DOHH2 (cell line): Measurements from ENCODE around the gene ZNF213.

ENCODE experiments used
- H3F3A ChIP-seq: fragments of 200-600 bp; sonication (generic), shearing (Covaris generic); 2 replicates; pipeline ENCODE4 v1.6.0; 2016; ENCODE audit warnings: antibody characterized with exemption, mild to moderate bottlenecking; ENCODE audit not compliant: control insufficient read depth, insufficient read depth
- H3K27ac ChIP-seq: fragments of 200-600 bp; sonication (generic); 2 replicates; pipeline ENCODE4 v1.5.1; 2014; ENCODE audit warnings: low read depth, mild to moderate bottlenecking, low read length, moderate library complexity
- H3K27me3 ChIP-seq: fragments of 200-600 bp; sonication (generic); 2 replicates; pipeline ENCODE4 v1.6.1; 2014; ENCODE audit warnings: mild to moderate bottlenecking, low read length, mixed read lengths; ENCODE audit not compliant: control insufficient read depth
- H3K36me3 ChIP-seq: fragments of 200-600 bp; sonication (generic); 2 replicates; pipeline ENCODE4 v1.6.1; 2014; ENCODE audit warnings: mild to moderate bottlenecking, low read length, moderate library complexity, mixed read lengths; ENCODE audit not compliant: control insufficient read depth
- H3K4me1 ChIP-seq: fragments of 200-600 bp; sonication (generic); 2 replicates; pipeline ENCODE4 v1.6.1; 2014; ENCODE audit warnings: mild to moderate bottlenecking, low read length, mixed read lengths; ENCODE audit not compliant: control insufficient read depth
- H3K4me2 ChIP-seq: fragments of 200-600 bp; sonication (generic); 2 replicates; pipeline ENCODE4 v1.6.0; 2014; ENCODE audit warnings: mild to moderate bottlenecking, low read length, moderate library complexity
- H3K4me3 ChIP-seq: fragments of 200-600 bp; sonication (generic); 2 replicates; pipeline ENCODE4 v1.5.1; 2014; ENCODE audit warnings: mild to moderate bottlenecking, low read length, mixed read lengths
- H3K79me2 ChIP-seq: fragments of 200-600 bp; sonication (generic); 2 replicates; pipeline ENCODE4 v1.6.1; 2014; ENCODE audit warnings: mild to moderate bottlenecking, low read length, mixed read lengths; ENCODE audit not compliant: control insufficient read depth
- H3K9me2 ChIP-seq: fragments of 200-600 bp; sonication (generic); replicated peaks from 2 replicates; pipeline ENCODE4 v1.6.1; 2014; ENCODE audit warnings: mild to moderate bottlenecking, low read length, mixed read lengths; ENCODE audit not compliant: control insufficient read depth
- H3K9me3 ChIP-seq: fragments of 200-600 bp; sonication (generic); 2 replicates; pipeline ENCODE4 v1.6.1; 2014; ENCODE audit warnings: antibody characterized with exemption, low read length, mixed read lengths; ENCODE audit not compliant: control insufficient read depth, insufficient read depth
- H4K20me1 ChIP-seq: fragments of 200-600 bp; sonication (generic); 2 replicates; pipeline ENCODE4 v1.6.0; 2014; ENCODE audit warnings: low read depth, mild to moderate bottlenecking, antibody characterized with exemption, low read length, moderate library complexity; ENCODE audit not compliant: control insufficient read depth, insufficient read depth
- EZH2phosphoT487 ChIP-seq: fragments of 200-600 bp; sonication (generic); IDR thresholded peaks from 2 replicates; pipeline ENCODE4 v1.6.1; 2017; ENCODE audit warnings: borderline replicate concordance, mild to moderate bottlenecking, antibody characterized with exemption, low read length, moderate library complexity, mixed read lengths
- TF ChIP-seq, protein P1 (sequence below): fragments of 200-600 bp; sonication (generic); IDR thresholded peaks from one replicate; pipeline ENCODE4 v1.5.1; 2014; ENCODE audit warnings: antibody characterized with exemption, mild to moderate bottlenecking, low read depth, low read length; ENCODE audit not compliant: poor library complexity, severe bottlenecking

The ZNF213 gene

DNA sequence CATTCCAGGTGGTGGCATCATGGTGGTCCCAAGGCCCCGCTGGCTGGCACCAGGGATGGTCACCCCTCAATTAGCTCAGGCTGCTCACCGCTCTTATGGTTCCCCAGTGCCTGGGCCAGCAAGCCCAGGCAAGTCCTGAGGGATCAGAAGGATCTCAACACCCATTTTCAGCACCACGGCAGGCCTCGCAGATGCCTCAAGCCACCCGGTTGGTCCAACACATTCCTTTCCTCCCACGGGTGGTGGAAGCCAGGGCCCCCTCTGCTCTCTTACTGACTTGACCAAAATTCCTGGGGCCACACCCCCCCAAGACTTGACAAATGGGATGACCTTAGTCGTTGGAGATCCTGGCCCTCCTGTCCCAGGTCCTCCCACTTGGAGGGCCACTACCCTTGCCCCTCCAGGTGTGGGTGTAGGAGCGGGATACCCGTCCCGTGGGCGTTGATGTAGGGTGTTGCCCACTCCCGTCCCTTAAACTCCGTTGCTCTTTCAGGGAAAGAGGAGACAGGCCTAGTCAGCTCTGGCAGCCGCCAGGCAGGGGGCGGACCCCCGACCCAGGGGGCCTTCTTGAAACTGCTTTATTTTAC is 16.5 kb upstream of the ZNF213 start:
- TF ChIP-seq, protein P1, sequence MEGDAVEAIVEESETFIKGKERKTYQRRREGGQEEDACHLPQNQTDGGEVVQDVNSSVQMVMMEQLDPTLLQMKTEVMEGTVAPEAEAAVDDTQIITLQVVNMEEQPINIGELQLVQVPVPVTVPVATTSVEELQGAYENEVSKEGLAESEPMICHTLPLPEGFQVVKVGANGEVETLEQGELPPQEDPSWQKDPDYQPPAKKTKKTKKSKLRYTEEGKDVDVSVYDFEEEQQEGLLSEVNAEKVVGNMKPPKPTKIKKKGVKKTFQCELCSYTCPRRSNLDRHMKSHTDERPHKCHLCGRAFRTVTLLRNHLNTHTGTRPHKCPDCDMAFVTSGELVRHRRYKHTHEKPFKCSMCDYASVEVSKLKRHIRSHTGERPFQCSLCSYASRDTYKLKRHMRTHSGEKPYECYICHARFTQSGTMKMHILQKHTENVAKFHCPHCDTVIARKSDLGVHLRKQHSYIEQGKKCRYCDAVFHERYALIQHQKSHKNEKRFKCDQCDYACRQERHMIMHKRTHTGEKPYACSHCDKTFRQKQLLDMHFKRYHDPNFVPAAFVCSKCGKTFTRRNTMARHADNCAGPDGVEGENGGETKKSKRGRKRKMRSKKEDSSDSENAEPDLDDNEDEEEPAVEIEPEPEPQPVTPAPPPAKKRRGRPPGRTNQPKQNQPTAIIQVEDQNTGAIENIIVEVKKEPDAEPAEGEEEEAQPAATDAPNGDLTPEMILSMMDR: no peak
- no peak for TF ChIP-seq EZH2phosphoT487
- H4K20me1 ChIP-seq: no peaks in the 10 kb centered on the region
- H3K9me3 ChIP-seq: no peaks in the 10 kb centered on the region
- H3K27me3 ChIP-seq: peaks cover 18% of the 10 kb centered on the region
- H3K4me3 ChIP-seq: no peak overlapping the region
- no peaks in the 10 kb centered on the region for H3K79me2 ChIP-seq
- H3K9me2 ChIP-seq: no peaks in the 10 kb centered on the region
- H3K36me3 ChIP-seq: no peaks in the 10 kb centered on the region
- H3K27ac ChIP-seq: no peak overlapping the region
- no peak overlapping the region for H3K4me2 ChIP-seq
- no peaks in the 10 kb centered on the region for H3F3A ChIP-seq
- peaks cover 3% of the 10 kb centered on the region for H3K4me1 ChIP-seq

DNA sequence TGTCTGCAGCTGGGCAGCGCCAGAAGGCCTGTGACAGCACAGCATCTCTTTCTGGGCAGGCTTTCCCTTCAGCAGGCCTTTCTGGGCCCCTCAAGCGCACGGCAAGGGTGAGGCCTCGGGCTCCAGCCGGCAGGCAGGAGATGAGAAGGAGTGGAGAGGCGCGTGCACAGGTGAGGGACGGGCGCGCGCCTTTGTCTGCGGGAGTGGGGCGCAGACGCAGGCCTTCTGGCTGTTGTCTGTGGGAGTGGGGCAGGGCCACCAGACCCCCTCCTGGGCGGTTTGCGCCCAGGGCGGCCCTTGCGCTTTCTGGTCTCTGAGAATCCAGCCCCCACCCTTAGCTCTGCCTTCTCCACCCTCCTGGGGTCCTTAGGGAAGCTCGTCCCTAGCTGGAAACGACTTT is 16.0 kb upstream of the ZNF213 start:
- H3K79me2 ChIP-seq: no peaks in the 10 kb centered on the region
- H3F3A ChIP-seq: no peaks in the 10 kb centered on the region
- H3K4me2 ChIP-seq: no peak overlapping the region
- H4K20me1 ChIP-seq: no peaks in the 10 kb centered on the region
- no peaks in the 10 kb centered on the region for H3K36me3 ChIP-seq
- no peak overlapping the region for H3K4me3 ChIP-seq
- no peaks in the 10 kb centered on the region for H3K9me2 ChIP-seq
- TF ChIP-seq, protein P1: no peak
- TF ChIP-seq EZH2phosphoT487: no peak
- peaks cover 9% of the 10 kb centered on the region for H3K4me1 ChIP-seq
- peaks cover 14% of the 10 kb centered on the region for H3K27me3 ChIP-seq
- no peak overlapping the region for H3K27ac ChIP-seq
- no peaks in the 10 kb centered on the region for H3K9me3 ChIP-seq

DNA sequence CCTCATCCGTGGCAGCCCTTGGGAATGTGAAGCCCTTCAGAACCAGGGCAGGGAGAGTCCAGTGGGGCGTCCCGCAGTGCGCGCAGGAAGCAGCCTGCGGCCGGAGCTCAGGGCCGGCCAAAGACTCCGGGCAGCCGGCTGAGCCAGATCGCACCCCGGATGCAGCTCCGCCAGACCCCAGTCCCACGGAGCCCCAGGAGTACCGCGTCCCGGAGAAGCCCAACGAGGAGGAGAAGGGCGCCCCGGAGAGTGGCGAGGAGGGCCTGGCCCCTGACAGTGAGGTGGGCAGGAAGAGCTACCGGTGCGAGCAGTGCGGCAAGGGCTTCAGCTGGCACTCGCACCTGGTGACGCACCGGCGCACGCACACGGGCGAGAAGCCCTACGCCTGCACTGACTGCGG is 15.5 kb upstream of the ZNF213 start:
- H4K20me1 ChIP-seq: no peaks in the 10 kb centered on the region
- H3K79me2 ChIP-seq: no peaks in the 10 kb centered on the region
- H3K27ac ChIP-seq: no peak overlapping the region
- peaks cover 11% of the 10 kb centered on the region for H3K4me1 ChIP-seq
- H3K27me3 ChIP-seq: peaks cover 12% of the 10 kb centered on the region; the same call in 1 of the 2 replicates
- H3K36me3 ChIP-seq: no peaks in the 10 kb centered on the region
- no peaks in the 10 kb centered on the region for H3K9me2 ChIP-seq
- no peak for TF ChIP-seq EZH2phosphoT487
- no peak overlapping the region for H3K4me2 ChIP-seq
- no peak overlapping the region for H3K4me3 ChIP-seq
- H3F3A ChIP-seq: no peaks in the 10 kb centered on the region
- H3K9me3 ChIP-seq: no peaks in the 10 kb centered on the region

DNA sequence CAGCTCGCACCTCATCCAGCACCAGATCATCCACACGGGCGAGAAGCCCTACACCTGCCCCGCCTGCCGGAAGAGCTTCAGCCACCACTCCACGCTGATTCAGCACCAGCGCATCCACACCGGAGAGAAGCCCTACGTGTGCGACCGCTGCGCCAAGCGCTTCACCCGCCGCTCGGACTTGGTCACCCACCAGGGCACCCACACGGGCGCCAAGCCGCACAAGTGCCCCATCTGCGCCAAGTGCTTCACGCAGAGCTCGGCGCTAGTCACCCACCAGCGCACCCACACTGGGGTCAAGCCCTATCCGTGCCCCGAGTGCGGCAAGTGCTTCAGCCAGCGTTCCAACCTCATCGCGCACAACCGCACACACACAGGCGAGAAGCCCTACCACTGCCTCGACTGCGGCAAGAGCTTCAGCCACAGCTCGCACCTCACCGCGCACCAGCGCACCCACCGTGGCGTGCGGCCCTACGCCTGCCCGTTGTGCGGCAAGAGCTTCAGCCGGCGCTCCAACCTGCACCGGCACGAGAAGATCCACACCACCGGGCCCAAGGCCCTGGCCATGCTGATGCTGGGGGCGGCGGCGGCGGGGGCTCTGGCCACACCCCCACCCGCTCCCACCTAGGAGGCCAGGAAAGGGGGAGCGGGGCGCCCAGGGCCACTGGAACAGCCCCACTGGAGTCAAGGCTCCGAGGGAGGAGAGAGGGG is 15.0 kb upstream of the ZNF213 start:
- no peak overlapping the region for H3K4me2 ChIP-seq
- H3F3A ChIP-seq: no peaks in the 10 kb centered on the region
- H3K4me3 ChIP-seq: no peak overlapping the region
- H4K20me1 ChIP-seq: no peaks in the 10 kb centered on the region
- H3K9me2 ChIP-seq: no peaks in the 10 kb centered on the region
- no peak overlapping the region for H3K27ac ChIP-seq
- peaks cover 11% of the 10 kb centered on the region; the same call in 1 of the 2 replicates for H3K27me3 ChIP-seq
- H3K79me2 ChIP-seq: no peaks in the 10 kb centered on the region
- peaks cover 12% of the 10 kb centered on the region for H3K4me1 ChIP-seq
- TF ChIP-seq, protein P1: no peak
- TF ChIP-seq EZH2phosphoT487: no peak
- no peaks in the 10 kb centered on the region for H3K36me3 ChIP-seq
- H3K9me3 ChIP-seq: no peaks in the 10 kb centered on the region
